Endothelial cell of umbilical vein (primary cell): ENCODE results near the gene SVOP. TPM values are rescaled to one million over a fixed set of nuclear protein-coding genes. Genes with fewer than 3 reads are reported as not detected.

ENCODE experiments used
- Bru-seq: library from RNA; stranded (reverse); fragments of 400-500 nt; gene quantifications from one replicate; lab custom pipeline; 2021; lab: Mats Ljungman, UMichigan
- BruChase-seq, 2 experiments: library from RNA; stranded (reverse); fragments of 400-500 nt; gene quantifications; one replicate each; lab custom pipeline; 2021; lab: Mats Ljungman, UMichigan
- BruUV-seq: library from RNA; stranded (reverse); fragments of 400-500 nt; replicated peaks from 2 replicates; lab custom pipeline; 2021; lab: Mats Ljungman, UMichigan
- CTCF ChIA-PET: fragments of 300-600, 350-600 bp; sonication (Branson Sonifier 250); formaldehyde crosslinking; loops from one replicate; lab custom pipeline; 2021; ENCODE audit warnings: antibody characterized with exemption, inconsistent platforms; lab: Charles Lee
- POLR2A ChIA-PET: fragments of 300-600, 350-600 bp; sonication (Branson Sonifier 250); formaldehyde crosslinking; loops from one replicate; lab custom pipeline; 2021; ENCODE audit warnings: antibody characterized with exemption, inconsistent platforms; lab: Charles Lee
- DNase-seq: peaks from one replicate; pipeline ENCODE4 v3.0.0-alpha.2; 2011; ENCODE audit warnings: low read depth, low spot score
- FAIRE-seq: peaks from 2 replicates; lab custom pipeline; 2011; peaks lifted over from hg19 to GRCh38; lab: Jason Lieb, UNC
- H2AFZ ChIP-seq: 2 replicates; pipeline ENCODE4 v1.6.0; 2012; ENCODE audit warnings: low read depth, low read length, control low read depth, inconsistent platforms
- H3K27ac ChIP-seq: 2 replicates; pipeline ENCODE4 v1.5.1; 2011; ENCODE audit warnings: low read depth, mild to moderate bottlenecking, control low read depth, low read length, moderate library complexity; ENCODE audit not compliant: insufficient read depth
- H3K27me3 ChIP-seq, 2 experiments: 2 replicates each; pipeline versions ENCODE4 v1.6.0 to v1.6.1; 2011; ENCODE audit warnings: low read length in 2 of 2, mixed read lengths in 1 of 2; ENCODE audit not compliant: control insufficient read depth in 2 of 2, insufficient read depth in 2 of 2
- H3K36me3 ChIP-seq, 2 experiments: 2 replicates in 1 of 2; 3 replicates in 1 of 2; pipeline ENCODE4 v1.5.1; 2011; ENCODE audit warnings: low read length in 2 of 2, mild to moderate bottlenecking in 1 of 2, moderate library complexity in 1 of 2; ENCODE audit not compliant: control insufficient read depth in 2 of 2, insufficient read depth in 2 of 2; ENCODE audit errors: extremely low read depth in 1 of 2
- H3K4me1 ChIP-seq: 3 replicates; pipeline ENCODE4 v1.5.1; 2011; ENCODE audit warnings: mild to moderate bottlenecking, low read length; ENCODE audit not compliant: control insufficient read depth, insufficient read depth; ENCODE audit errors: extremely low read depth
- H3K4me2 ChIP-seq: 2 replicates; pipeline ENCODE4 v1.6.1; 2011; ENCODE audit warnings: low read length, control low read depth, mixed read lengths; ENCODE audit not compliant: insufficient read depth
- H3K4me3 ChIP-seq, 3 experiments: fragments of 200-600 bp in 1 of 3; sonication (generic), shearing (Covaris generic) in 1 of 3; replicated peaks in 1 of 3; 2 replicates each; pipeline ENCODE4 v1.5.1; 2011 to 2016; ENCODE audit warnings: control low read depth in 3 of 3, low read length in 3 of 3, mild to moderate bottlenecking in 2 of 3, inconsistent platforms in 1 of 3, low read depth in 1 of 3, moderate library complexity in 1 of 3; ENCODE audit not compliant: insufficient read depth in 1 of 3
- H3K79me2 ChIP-seq: 2 replicates; pipeline ENCODE4 v1.6.0; 2012; ENCODE audit warnings: low read length, inconsistent platforms; ENCODE audit not compliant: control insufficient read depth, insufficient read depth
- H3K9ac ChIP-seq: replicated peaks from 2 replicates; pipeline ENCODE3; 2011; ENCODE audit warnings: low read length, control low read depth; ENCODE audit not compliant: insufficient read depth; ENCODE audit errors: extremely low read depth
- H3K9me1 ChIP-seq: replicated peaks from 3 replicates; pipeline ENCODE4 v1.6.0; 2011; ENCODE audit warnings: mild to moderate bottlenecking, low read length; ENCODE audit not compliant: control insufficient read depth, insufficient read depth; ENCODE audit errors: extremely low read depth
- H3K9me3 ChIP-seq: replicated peaks from 2 replicates; pipeline ENCODE4 v1.5.1; 2012; ENCODE audit warnings: low read length, inconsistent platforms; ENCODE audit not compliant: control insufficient read depth, insufficient read depth
- H4K20me1 ChIP-seq: replicated peaks from 2 replicates; pipeline ENCODE3; 2011; ENCODE audit warnings: mild to moderate bottlenecking, low read length; ENCODE audit not compliant: control insufficient read depth, insufficient read depth; ENCODE audit errors: extremely low read depth
- CTCF ChIP-seq, 2 donors: IDR thresholded peaks; 1 replicate in 1 of 2; 2 replicates in 1 of 2; pipeline ENCODE4 v1.5.1; 2011; ENCODE audit warnings: low read length in 2 of 2, mild to moderate bottlenecking in 2 of 2, moderate library complexity in 2 of 2, control low read depth in 1 of 2, inconsistent platforms in 1 of 2, low read depth in 1 of 2; ENCODE audit not compliant: insufficient read depth in 1 of 2; ENCODE audit errors: extremely low read depth in 1 of 2
- EZH2 ChIP-seq: IDR thresholded peaks from 2 replicates; pipeline ENCODE4 v1.6.1; 2012; ENCODE audit warnings: borderline replicate concordance, low read depth, mild to moderate bottlenecking, moderate library complexity, low read length, inconsistent platforms; ENCODE audit not compliant: severe bottlenecking
- FOS ChIP-seq: IDR thresholded peaks from 2 replicates; pipeline ENCODE4 v1.6.1; 2011; ENCODE audit warnings: mild to moderate bottlenecking, low read length, moderate library complexity, borderline replicate concordance; ENCODE audit not compliant: insufficient read depth
- GATA2 ChIP-seq: IDR thresholded peaks from 2 replicates; pipeline ENCODE4 v1.7.0; 2011; ENCODE audit warnings: low read depth, mild to moderate bottlenecking, moderate library complexity, mixed read lengths, low read length; ENCODE audit not compliant: insufficient read length, insufficient read depth
- JUN ChIP-seq: IDR thresholded peaks from 2 replicates; pipeline ENCODE4 v1.6.1; 2011; ENCODE audit warnings: borderline replicate concordance, low read depth; ENCODE audit not compliant: insufficient read length, insufficient read depth
- MAX ChIP-seq: IDR thresholded peaks from 2 replicates; pipeline ENCODE4 v1.6.1; 2011; ENCODE audit not compliant: insufficient read depth, insufficient read length
- MYC ChIP-seq: IDR thresholded peaks from one replicate; pipeline ENCODE4 v1.6.1; 2011; ENCODE audit warnings: mild to moderate bottlenecking, low read depth, low read length
- POLR2A ChIP-seq: IDR thresholded peaks from 2 replicates; pipeline ENCODE4 v1.6.1; 2012; ENCODE audit warnings: low read depth, mild to moderate bottlenecking, control low read depth, low read length
- POLR2AphosphoS5 ChIP-seq: IDR thresholded peaks from 2 replicates; pipeline ENCODE4 v1.6.1; 2012; ENCODE audit warnings: low read depth, mild to moderate bottlenecking, control low read depth, low read length, moderate library complexity; ENCODE audit not compliant: insufficient read depth
- dilution Hi-C: fragments of 300-500 bp; cut with MboI; formaldehyde crosslinking; loops from one replicate; pipeline ENCODE4 v1.15.0; 2019; ENCODE audit warnings: low sequenced_read_pairs; ENCODE audit not compliant: extremely low pct_ligation_motif_present
- intact Hi-C: fragments of 100-400 bp; cut with micrococcal nuclease; formaldehyde crosslinking; loops from one replicate; pipeline ENCODE4 v1.10.0; 2022
- long read RNA-seq: library from polyadenylated mRNA; stranded (forward); transcript quantifications from one replicate; pipeline ENCODE4 v2.0.0, GENCODE V29; 2021
- polyA minus RNA-seq, 3 experiments: library from RNA; depleted of rRNA, polyadenylated mRNA; stranded (reverse); fragments of >200 nt; gene quantifications; 1 replicate in 1 of 3; 2 replicates in 2 of 3; pipeline ENCODE4 v1.2.3, GENCODE V29; 2011
- polyA plus RNA-seq, 4 experiments: library from polyadenylated mRNA; depleted of rRNA in 3 of 4; stranded (reverse) in 3 of 4; unstranded in 1 of 4; fragments of >200 nt; gene quantifications; 2 replicates each; pipeline versions ENCODE4 v1.2.1 to v1.2.3, GENCODE V29; 2011 to 2012; ENCODE audit warnings: missing spikeins in 1 of 4
- total RNA-seq: library from RNA; stranded (reverse); gene quantifications from 2 replicates; pipeline ENCODE4 v1.2.3, GENCODE V29; 2021

The SVOP gene
- total RNA-seq = not detected in 2 replicates
- polyA plus RNA-seq = not detected in 2 replicates
- polyA plus RNA-seq (2011; cell fraction: cytosol; rRNA removed) = not detected in 2 replicates
- polyA plus RNA-seq (2011; cell fraction: nucleus; rRNA removed) = not detected in 2 replicates
- not detected in 2 replicates for polyA plus RNA-seq (2012)
- polyA minus RNA-seq = not detected in 2 replicates
- not detected for polyA minus RNA-seq (2011; cell fraction: cytosol; rRNA and poly(A)+ RNA removed)
- not detected in 2 replicates for polyA minus RNA-seq (2011; cell fraction: nucleus; rRNA and poly(A)+ RNA removed)
- not detected for Bru-seq, nascent RNA
- percentile 3 among the genes with signal in this experiment for BruChase-seq, experiment 1, labeled RNA remaining after a 6-hour chase
- percentile 2 among the genes with signal in this experiment for BruChase-seq, experiment 2, labeled RNA remaining after a 2-hour chase
- long read RNA-seq = 0 reads

- dilution Hi-C loops (no loop called here), intact Hi-C loops (loop anchor here (1.0 kb wide), 1 partner anchor 90 kb away; no protein-coding TSS in a partner anchor)
- BruUV-seq = no TSS peak
- H3K9me1 ChIP-seq = no peaks in the 10 kb centered on the region
- H4K20me1 ChIP-seq = peaks cover 2% of the 10 kb centered on the region
- DNase-seq (peak; percentile 75), FAIRE-seq (peak; percentile 76)
- H3K27ac ChIP-seq = no peak within 1 kb of the TSS
- no peaks in the 10 kb centered on the region for H3K9me3 ChIP-seq
- TF ChIP-seq EZH2 (no peak), MAX (peak; percentile 9)
- H3K79me2 ChIP-seq = no peaks in the 10 kb centered on the region
- no peaks in the 10 kb centered on the region for H3K27me3 ChIP-seq
- ChIA-PET CTCF (no interaction called here), POLR2A (no interaction called here)
- H3K36me3 ChIP-seq = no peaks in the 10 kb centered on the region
- no peak within 1 kb of the TSS for H2AFZ ChIP-seq
- H3K4me2 ChIP-seq = no peak within 1 kb of the TSS
- H3K4me3 ChIP-seq = no peak within 1 kb of the TSS
- no peaks in the 10 kb centered on the region for H3K4me1 ChIP-seq
- no peak within 1 kb of the TSS for H3K9ac ChIP-seq
These were observed at the start of gene SVOP for GRCh38 chr12:109020796-109021380. SVOP (minus strand) TSS chr12:109021068; CDS start chr12:109020868, 200 bp downstream.

DNA sequence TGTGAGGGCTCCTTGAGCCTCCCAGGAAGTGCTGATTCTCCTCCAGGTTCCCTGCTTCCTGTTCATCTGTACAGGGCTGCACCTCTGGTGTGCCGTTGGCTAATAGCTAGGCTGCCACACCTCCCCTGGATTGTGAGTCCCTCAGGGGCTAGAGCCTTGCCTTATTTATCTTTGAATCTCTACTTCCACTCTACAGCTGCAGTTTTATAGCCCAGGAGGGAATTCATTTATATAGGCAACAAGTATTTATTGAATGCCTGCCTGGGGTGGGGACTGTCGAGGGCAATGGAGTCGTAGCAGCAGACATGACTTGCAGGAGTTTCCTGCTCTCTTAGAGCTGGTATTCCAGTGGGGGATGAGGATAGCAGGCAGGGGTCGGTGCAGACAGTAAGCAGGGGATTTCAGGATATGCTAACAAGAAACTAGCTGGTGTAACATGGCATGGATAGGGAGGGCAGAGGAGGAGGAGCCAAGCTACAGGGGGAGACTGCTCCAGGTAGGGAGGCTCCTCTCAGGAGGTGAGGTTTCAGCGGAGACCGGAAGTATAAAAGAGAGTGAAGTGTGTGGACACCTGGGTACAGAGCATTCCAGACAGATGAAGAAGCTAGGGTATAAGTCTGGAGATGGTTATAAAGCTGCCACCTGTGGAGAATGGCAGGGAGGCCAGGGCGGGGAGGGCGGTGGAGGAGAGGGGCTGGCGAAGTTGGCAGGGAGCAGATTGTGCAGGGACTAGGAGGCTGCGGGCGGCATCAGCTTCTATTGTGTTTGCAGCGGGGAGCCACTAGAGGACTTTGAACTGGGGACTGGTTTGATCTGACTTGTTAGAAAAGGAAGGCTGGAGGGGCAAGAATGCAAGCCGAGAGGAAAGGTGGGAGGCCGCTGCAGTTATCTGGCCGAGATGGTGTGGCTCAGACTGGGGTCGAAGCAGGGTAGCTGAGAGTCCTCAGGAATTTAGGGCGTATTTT, 48.7 kb upstream of the SVOP start:
- FAIRE-seq (no peak), DNase-seq (no peak)
- H3K79me2 ChIP-seq = no peaks in the 10 kb centered on the region
- no peaks in the 10 kb centered on the region for H3K27me3 ChIP-seq
- no peaks in the 10 kb centered on the region for H3K9me3 ChIP-seq
- no peak overlapping the region for H3K4me2 ChIP-seq
- no peak overlapping the region for H3K4me3 ChIP-seq
- ChIA-PET POLR2A (no interaction called here), CTCF (no interaction called here)
- BruUV-seq = no TSS peak
- peaks cover 0 to 14% of the 10 kb centered on the region in 2 experiments for H3K36me3 ChIP-seq
- H4K20me1 ChIP-seq = no peaks in the 10 kb centered on the region
- no peak overlapping the region for H2AFZ ChIP-seq
- intact Hi-C loops (no loop called here), dilution Hi-C loops (no loop called here)
- no peaks in the 10 kb centered on the region for H3K4me1 ChIP-seq
- no peaks in the 10 kb centered on the region for H3K9me1 ChIP-seq
- TF ChIP-seq JUN = no peak
- TF ChIP-seq POLR2AphosphoS5 = no peak
- TF ChIP-seq FOS = no peak
- TF ChIP-seq MYC = no peak
- no peak for TF ChIP-seq CTCF (IDR thresholded peaks at IDR 0.05; ENCODE audit: extremely low read depth in 1 of 2, insufficient read depth in 1 of 2, low read depth in 1 of 2, low read length in 2 of 2)
- TF ChIP-seq MAX = no peak
- no peak for TF ChIP-seq EZH2
- TF ChIP-seq GATA2 = no peak
- TF ChIP-seq POLR2A = no peak
- H3K27ac ChIP-seq = no peak overlapping the region
- H3K9ac ChIP-seq = no peak overlapping the region
